Measurements from ENCODE around the gene ARL16. TPM values are rescaled to one million over a fixed set of nuclear protein-coding genes. Genes with fewer than 3 reads are reported as not detected.

Gene ARL16
- polyA plus RNA-seq, 1 of the 3 experiments (the other 2 are of a cell fraction) = 148 TPM

- Histone ChIP-seq H3K4me3 (ENCODE audit: low read depth in 2 of 2, low read length in 1 of 2) (no peak overlapping the region), H3K27me3 (ENCODE audit: insufficient read depth) (no peaks in the 10 kb centered on the region; the same call in 1 of the 2 replicates), H3K27ac (ENCODE audit: low read depth in 2 of 2, low read length in 1 of 2) (no peak overlapping the region), H4K20me1 (ENCODE audit: insufficient read depth) (no peaks in the 10 kb centered on the region), H3K9me3 (peaks cover 3% of the 10 kb centered on the region; the same call in 1 of the 2 replicates), H2AFZ (ENCODE audit: low read depth) (no peak overlapping the region), H3F3A (replicated peaks; ENCODE audit: insufficient read depth) (peaks cover 3% of the 10 kb centered on the region), H3K4me2 (no peak overlapping the region), H3K4me1 (ENCODE audit: control insufficient read depth in 1 of 2, insufficient read depth in 2 of 2, low read depth in 1 of 2, low read length in 1 of 2) (peaks cover 0 to 5% of the 10 kb centered on the region in 2 experiments; a peak in 3 of 4 replicates), H3K79me2 (ENCODE audit: insufficient read depth) (no peaks in the 10 kb centered on the region), H3K36me3 (replicated peaks in 1 of 2; ENCODE audit: control insufficient read depth in 1 of 2, insufficient read depth in 2 of 2, low read length in 1 of 2) (no peaks in the 10 kb centered on the region), H3K9ac (no peak overlapping the region), H3K9me2 (no peaks in the 10 kb centered on the region)
- ChIA-PET CTCF (no interaction called here), POLR2A (interaction anchor here (0.6 kb wide), 1 partner anchor 66 kb away, joined by 4 read pairs; no protein-coding TSS in a partner anchor)
- DNase-seq = no peak
- no peak for TF ChIP-seq REST (IDR thresholded peaks at IDR 0.05; ENCODE audit: low read depth, low read length)
- TF ChIP-seq RAD21 (IDR thresholded peaks at IDR 0.05; ENCODE audit: low read length) = no peak
- TF ChIP-seq CHD2 (IDR thresholded peaks at IDR 0.05; ENCODE audit: low read length, partially characterized antibody) = no peak
- no peak for TF ChIP-seq FOSL2 (IDR thresholded peaks at IDR 0.05; ENCODE audit: borderline replicate concordance, low read depth)
- TF ChIP-seq SIN3A (IDR thresholded peaks at IDR 0.05; ENCODE audit: borderline replicate concordance, low read depth, low read length) = no peak
- no peak for TF ChIP-seq RCOR1 (IDR thresholded peaks at IDR 0.05; ENCODE audit: low read length)
- no peak for TF ChIP-seq TEAD4 (IDR thresholded peaks at IDR 0.05; ENCODE audit: borderline replicate concordance, insufficient read depth)
- no peak for TF ChIP-seq PBX3 (IDR thresholded peaks at IDR 0.05)
- no peak for TF ChIP-seq NRF1 (IDR thresholded peaks at IDR 0.05; ENCODE audit: low read depth, low read length)
- TF ChIP-seq ELF1 (IDR thresholded peaks at IDR 0.05) = no peak
- TF ChIP-seq, protein P1, sequence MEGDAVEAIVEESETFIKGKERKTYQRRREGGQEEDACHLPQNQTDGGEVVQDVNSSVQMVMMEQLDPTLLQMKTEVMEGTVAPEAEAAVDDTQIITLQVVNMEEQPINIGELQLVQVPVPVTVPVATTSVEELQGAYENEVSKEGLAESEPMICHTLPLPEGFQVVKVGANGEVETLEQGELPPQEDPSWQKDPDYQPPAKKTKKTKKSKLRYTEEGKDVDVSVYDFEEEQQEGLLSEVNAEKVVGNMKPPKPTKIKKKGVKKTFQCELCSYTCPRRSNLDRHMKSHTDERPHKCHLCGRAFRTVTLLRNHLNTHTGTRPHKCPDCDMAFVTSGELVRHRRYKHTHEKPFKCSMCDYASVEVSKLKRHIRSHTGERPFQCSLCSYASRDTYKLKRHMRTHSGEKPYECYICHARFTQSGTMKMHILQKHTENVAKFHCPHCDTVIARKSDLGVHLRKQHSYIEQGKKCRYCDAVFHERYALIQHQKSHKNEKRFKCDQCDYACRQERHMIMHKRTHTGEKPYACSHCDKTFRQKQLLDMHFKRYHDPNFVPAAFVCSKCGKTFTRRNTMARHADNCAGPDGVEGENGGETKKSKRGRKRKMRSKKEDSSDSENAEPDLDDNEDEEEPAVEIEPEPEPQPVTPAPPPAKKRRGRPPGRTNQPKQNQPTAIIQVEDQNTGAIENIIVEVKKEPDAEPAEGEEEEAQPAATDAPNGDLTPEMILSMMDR (IDR thresholded peaks at IDR 0.05) = no peak
- TF ChIP-seq USF2 (IDR thresholded peaks at IDR 0.05; ENCODE audit: borderline replicate concordance, low read depth, low read length) = no peak
- no peak for TF ChIP-seq TAF1 (IDR thresholded peaks at IDR 0.05; ENCODE audit: borderline replicate concordance, low read depth, low read length)
- no peak for TF ChIP-seq SMC3 (IDR thresholded peaks at IDR 0.05; ENCODE audit: low read depth, low read length)
- TF ChIP-seq JUND (IDR thresholded peaks at IDR 0.05) = no peak
- no peak for TF ChIP-seq POLR2AphosphoS5 (IDR thresholded peaks at IDR 0.05; ENCODE audit: low read depth, low read length)
- TF ChIP-seq FOXM1 (IDR thresholded peaks at IDR 0.05; ENCODE audit: low read depth) = no peak
- TF ChIP-seq MXI1 (IDR thresholded peaks at IDR 0.05; ENCODE audit: low read depth, low read length) = no peak
- TF ChIP-seq USF1 (IDR thresholded peaks at IDR 0.05; ENCODE audit: borderline replicate concordance, low read depth) = no peak
- 90% methylated on average over 21 of the region's 29 CpGs for WGBS (ENCODE audit: low lambda C conversion rate)
Observed at GRCh38 chr17:81644976-81645952, 38.3 kb downstream of the ARL16 start.
